VCaP (cell line): ENCODE measurements around the gene SCGB1C2.

Experiments
- H3K27ac ChIP-seq: fragments of 450-650 bp; 2 replicates; pipeline ENCODE4 v1.5.1; 2017
- CTCF ChIP-seq: fragments of 450-650 bp; conservative IDR thresholded peaks from 2 replicates; pipeline ENCODE4 v1.5.1; 2017; ENCODE audit warnings: mild to moderate bottlenecking, moderate library complexity

Gene SCGB1C2

DNA sequence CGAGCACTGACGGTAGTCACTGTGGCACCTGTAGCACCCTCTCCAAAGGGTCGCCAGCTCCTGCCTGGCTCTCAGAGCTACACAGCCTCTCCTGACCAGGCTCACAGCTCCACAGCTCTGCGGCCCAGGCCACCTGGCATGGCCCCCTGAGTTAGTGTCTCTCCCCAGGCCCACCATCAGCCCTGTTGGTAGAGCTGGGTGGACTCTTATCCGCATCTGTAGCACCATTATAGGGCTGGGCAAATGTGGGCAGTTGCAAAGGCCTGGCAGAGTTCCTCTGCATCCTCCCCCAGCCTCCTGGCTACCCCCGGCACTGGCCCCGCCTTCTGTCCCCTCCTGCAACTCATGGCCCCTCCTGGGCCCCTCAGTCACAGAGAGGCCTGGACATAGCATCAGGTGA, 18.2 kb downstream of the SCGB1C2 start:
- H3K27ac ChIP-seq, result no peak overlapping the region
- TF ChIP-seq CTCF, result no peak

GRCh38 chr17:156094-156621, 18.8 kb downstream of the SCGB1C2 start:
- no peak overlapping the region for H3K27ac ChIP-seq
- TF ChIP-seq CTCF, result no peak

- no peak overlapping the region for H3K27ac ChIP-seq
- TF ChIP-seq CTCF, result no peak
Observed at GRCh38 chr17:156946-157345, 19.6 kb downstream of the SCGB1C2 start.

GRCh38 chr17:157901-158300, 20.5 kb downstream of the SCGB1C2 start:
- H3K27ac ChIP-seq, result no peak overlapping the region
- TF ChIP-seq CTCF, result no peak

DNA sequence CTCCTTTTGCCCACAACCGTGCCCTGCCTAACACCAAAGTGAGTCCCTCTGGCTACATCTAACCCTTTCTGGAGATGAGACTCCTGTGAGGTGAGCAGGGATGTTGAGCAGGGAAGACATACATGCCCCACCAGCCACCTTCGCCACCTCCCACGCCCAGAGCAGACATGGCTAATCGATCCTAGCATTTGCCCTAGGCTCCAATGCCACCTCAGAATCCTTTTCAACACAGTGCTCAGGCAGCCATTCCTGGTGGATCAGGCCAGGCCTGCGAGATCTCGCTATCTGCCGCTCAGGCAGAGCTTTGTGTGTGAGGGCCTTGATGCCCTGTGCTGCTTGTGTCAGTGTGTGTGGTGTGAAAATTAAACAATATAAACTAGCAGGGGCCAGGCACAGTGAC, 21.0 kb downstream of the SCGB1C2 start:
- no peak overlapping the region for H3K27ac ChIP-seq
- no peak for TF ChIP-seq CTCF

DNA sequence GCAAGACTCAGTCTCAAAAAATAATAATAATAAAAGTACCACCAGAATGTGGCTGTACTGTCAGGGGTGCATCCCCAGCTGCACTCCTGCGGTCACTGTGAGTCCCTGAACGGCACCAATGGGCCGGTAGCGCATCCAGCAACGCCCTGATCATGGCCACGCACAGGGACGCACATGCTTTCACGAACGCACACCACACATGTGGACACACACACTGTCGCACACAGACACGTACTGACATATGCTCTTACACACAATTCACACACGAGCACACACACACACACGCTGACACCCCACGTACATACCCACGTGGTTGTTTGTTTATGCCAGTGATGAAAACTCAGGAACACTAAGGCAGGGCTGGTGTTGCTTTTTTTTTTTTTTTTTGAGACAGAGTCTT, 22.2 kb downstream of the SCGB1C2 start:
- TF ChIP-seq CTCF, result no peak
- no peak overlapping the region for H3K27ac ChIP-seq

DNA sequence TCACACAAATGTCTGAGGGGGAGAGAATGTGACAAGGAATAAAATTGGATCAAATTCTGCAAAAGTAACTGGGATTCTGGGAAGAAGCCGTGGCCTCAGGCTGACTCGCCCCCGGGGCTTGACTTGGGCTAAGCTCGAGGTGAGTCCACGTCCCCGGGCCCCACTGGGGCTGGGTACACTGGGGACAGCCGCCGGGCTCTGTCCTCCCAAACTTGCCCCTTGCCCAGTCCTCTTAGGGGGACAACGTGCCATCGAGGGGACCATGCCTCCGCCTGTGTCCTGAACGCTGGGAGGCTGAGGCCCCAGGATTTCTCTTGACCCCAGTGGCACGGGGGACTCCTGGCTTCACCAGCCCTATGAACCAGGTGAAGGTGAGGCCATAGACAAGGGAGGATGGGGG, 23.0 kb downstream of the SCGB1C2 start:
- H3K27ac ChIP-seq, result no peak overlapping the region
- no peak for TF ChIP-seq CTCF
